CD4-positive, alpha-beta T cell (primary cell): ENCODE results near the gene RASA4B. TPM values are rescaled to one million over a fixed set of nuclear protein-coding genes. Genes with fewer than 3 reads are reported as not detected.
A peak's percentile ranks its signal among the peaks of the same experiment; 100 is the strongest.

Experiments
- ATAC-seq: fragments of 200-7000 bp; cut with Tn5 transposase; one replicate; pipeline ENCODE4 v1.10.0; 2022; ENCODE audit warnings: mild to moderate bottlenecking; ENCODE audit not compliant: poor library complexity
- CTCF ChIA-PET: fragments of 350-600 bp; sonication (Branson Sonifier 250); formaldehyde crosslinking; loops from one replicate; lab custom pipeline; 2021; ENCODE audit warnings: antibody characterized with exemption, inconsistent platforms; lab: Charles Lee
- POLR2A ChIA-PET: fragments of 350-600 bp; sonication (Branson Sonifier 250); formaldehyde crosslinking; loops from one replicate; lab custom pipeline; 2021; ENCODE audit warnings: antibody characterized with exemption, inconsistent platforms; lab: Charles Lee
- DNase-seq, 14 experiments: peaks; one replicate each; pipeline ENCODE4 v3.0.0-alpha.2; 2013 to 2020; ENCODE audit warnings: mixed read lengths in 2 of 14
- H3K27ac ChIP-seq, 2 donors: one replicate each; pipeline versions ENCODE4 v1.5.1 to v1.7.0; 2013; ENCODE audit warnings: low read length in 2 of 2, low read depth in 1 of 2, mild to moderate bottlenecking in 1 of 2
- H3K27me3 ChIP-seq, 2 experiments: 1 replicate in 1 of 2; 2 replicates in 1 of 2; pipeline versions ENCODE4 v1.6.1 to v1.7.0; 2013; ENCODE audit warnings: low read length in 2 of 2, control low read depth in 1 of 2, mild to moderate bottlenecking in 1 of 2, moderate library complexity in 1 of 2; ENCODE audit not compliant: insufficient read depth in 2 of 2, control insufficient read depth in 1 of 2
- H3K36me3 ChIP-seq: one replicate; pipeline ENCODE4 v1.6.1; 2013; ENCODE audit warnings: low read length, control low read depth; ENCODE audit not compliant: insufficient read depth
- H3K4me1 ChIP-seq: one replicate; pipeline ENCODE4 v1.6.1; 2013; ENCODE audit warnings: low read length, control low read depth; ENCODE audit not compliant: insufficient read depth
- H3K4me3 ChIP-seq: one replicate; pipeline ENCODE4 v1.5.1; 2013; ENCODE audit warnings: mild to moderate bottlenecking, low read length, moderate library complexity
- H3K9me3 ChIP-seq, 2 experiments: 1 replicate in 1 of 2; 2 replicates in 1 of 2; pipeline versions ENCODE4 v1.6.1 to v1.7.0; 2013; ENCODE audit warnings: low read length in 2 of 2, mild to moderate bottlenecking in 2 of 2, control low read depth in 1 of 2, moderate library complexity in 1 of 2; ENCODE audit not compliant: control insufficient read depth in 1 of 2, insufficient read depth in 1 of 2
- H3K27ac Mint-ChIP-seq: one replicate; pipeline ENCODE4 v1.8.0; 2020; ENCODE audit warnings: mixed read lengths
- H3K27me3 Mint-ChIP-seq: one replicate; pipeline ENCODE4 v1.8.0; 2021; ENCODE audit warnings: mixed read lengths
- H3K36me3 Mint-ChIP-seq: one replicate; pipeline ENCODE4 v1.8.0; 2021; ENCODE audit warnings: low read depth, mixed read lengths
- H3K4me1 Mint-ChIP-seq: one replicate; pipeline ENCODE4 v1.8.0; 2021; ENCODE audit warnings: low read depth, mixed read lengths
- H3K4me3 Mint-ChIP-seq: one replicate; pipeline ENCODE4 v1.8.0; 2020; ENCODE audit warnings: mild to moderate bottlenecking, mixed read lengths
- H3K9me3 Mint-ChIP-seq: one replicate; pipeline ENCODE4 v1.8.0; 2020; ENCODE audit warnings: mixed read lengths
- CTCF ChIP-seq: fragments of 200-600 bp; IDR thresholded peaks from one replicate; pipeline ENCODE4 v1.8.0; 2022; ENCODE audit warnings: antibody characterized with exemption, mild to moderate bottlenecking
- intact Hi-C, 2 experiments: fragments of 100-400 bp; cut with DNase I in 1 of 2; cut with micrococcal nuclease in 1 of 2; formaldehyde crosslinking; loops; one replicate each; pipeline versions ENCODE4 v1.15.1 to v1.9.0; 2023 to 2025; cut with DNase I, micrococcal nuclease
- microRNA-seq: library from miRNA; unstranded; fragments of <30 nt; microRNA quantifications from one replicate; pipeline ENCODE4 v1.2.0, GENCODE V29; 2021; ENCODE audit warnings: borderline microRNAs expressed, borderline replicate concordance
- total RNA-seq, 174 experiments: library from RNA in 2 of 174; stranded (reverse) in 2 of 174; gene quantifications; one replicate each; pipeline ENCODE4 v1.2.3 and lab custom pipeline; 2021 to 2026

The RASA4B gene
- total RNA-seq, 2 experiments from 2014 or later = 31.9 to 40.7 TPM

DNA sequence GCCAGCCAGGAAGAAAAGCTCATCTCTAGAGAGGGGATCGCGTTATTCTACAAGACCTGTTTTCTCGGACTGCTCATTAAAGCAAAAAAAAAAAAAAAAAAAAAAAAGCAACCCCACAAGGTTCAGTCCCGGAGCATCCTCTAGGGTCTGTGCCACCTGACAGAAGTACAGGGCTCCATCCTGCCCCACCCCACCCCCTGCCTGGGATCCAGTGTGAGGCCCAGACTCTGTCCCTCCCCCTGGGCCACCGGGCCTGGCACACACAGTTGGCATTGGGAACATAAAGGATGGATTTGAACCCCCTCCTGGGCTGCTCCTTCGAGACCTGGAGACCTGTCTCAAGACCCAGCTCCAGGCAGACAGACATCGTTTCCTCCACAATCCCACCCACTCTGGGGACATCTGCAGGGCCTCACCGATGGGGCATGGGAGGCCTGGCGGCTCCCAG, 83.5 kb downstream of the RASA4B start:
- ChIA-PET POLR2A (interaction anchor here (1.1 to 6.6 kb wide), 7 partner anchors 8 to 38 kb away, joined by 3 to 61 read pairs (median 4); partner anchors contain the start of gene PRKRIP1), CTCF (interaction anchor here (0.6 to 4.0 kb wide), 5 partner anchors 9 to 29 kb away, joined by 3 to 13 read pairs (median 11); no protein-coding TSS in a partner anchor)
- H3K9me3 Mint-ChIP-seq = no peaks in the 10 kb centered on the region
- H3K27me3 Mint-ChIP-seq = no peaks in the 10 kb centered on the region
- ATAC-seq (peak; percentile 10), DNase-seq (peak in 5 of 14 experiments; percentile 9 to 57 (median 44))
- intact Hi-C loops = loop anchor here in 1 of 2 experiments (5.0 kb wide), 2 partner anchors 33 to 37 kb away; partner anchors contain the start of gene PRKRIP1
- peak overlapping the region; percentile 97 for H3K27ac Mint-ChIP-seq
- H3K4me3 Mint-ChIP-seq = peak overlapping the region; percentile 92
- H3K4me3 ChIP-seq = peak overlapping the region; percentile 79
- no peaks in the 10 kb centered on the region for H3K9me3 ChIP-seq
- H3K27ac ChIP-seq = peak overlapping the region; percentile 69 to 83
- H3K36me3 ChIP-seq = peaks cover 6% of the 10 kb centered on the region
- no peak for TF ChIP-seq CTCF
- peaks cover 62% of the 10 kb centered on the region for H3K4me1 ChIP-seq
- H3K4me1 Mint-ChIP-seq = peaks cover 46% of the 10 kb centered on the region
- H3K27me3 ChIP-seq = no peaks in the 10 kb centered on the region
- peaks cover 19% of the 10 kb centered on the region for H3K36me3 Mint-ChIP-seq

- Histone ChIP-seq H3K27ac (peak within 1 kb of the TSS; percentile 92 to 95), H3K27me3 (no peaks in the 10 kb centered on the region), H3K4me3 (peak within 1 kb of the TSS; percentile 79), H3K36me3 (peaks cover 4% of the 10 kb centered on the region), H3K4me1 (peaks cover 68% of the 10 kb centered on the region), H3K9me3 (no peaks in the 10 kb centered on the region)
- no peaks in the 10 kb centered on the region for H3K27me3 Mint-ChIP-seq
- intact Hi-C loops = loop anchor here (1.0 to 5.0 kb wide), 5 partner anchors 17 to 37 kb away; partner anchors contain the start of genes PRKRIP1 (in 2 of the 2), ALKBH4 (in 1 of the 2) and LRWD1 (in 1 of the 2)
- CTCF ChIA-PET = interaction anchor here (0.9 to 4.0 kb wide), 3 partner anchors 8 to 29 kb away, joined by 3 to 13 read pairs (median 12); no protein-coding TSS in a partner anchor
- no peaks in the 10 kb centered on the region for H3K9me3 Mint-ChIP-seq
- H3K4me1 Mint-ChIP-seq = peaks cover 47% of the 10 kb centered on the region
- POLR2A ChIA-PET = interaction anchor here (1.3 to 6.6 kb wide), 6 partner anchors 7 to 38 kb away, joined by 3 to 61 read pairs (median 6); partner anchors contain the start of gene PRKRIP1
- H3K27ac Mint-ChIP-seq = peak within 1 kb of the TSS; percentile 100
- ATAC-seq (peak; percentile 56), DNase-seq (peak; percentile 71 to 93 (median 87))
- no peak for TF ChIP-seq CTCF
- H3K36me3 Mint-ChIP-seq = peaks cover 19% of the 10 kb centered on the region
- peak within 1 kb of the TSS; percentile 94 for H3K4me3 Mint-ChIP-seq
These were observed 84.1 kb downstream of the RASA4B start, which contains the start of gene ORAI2 for GRCh38 chr7:102433219-102434038. Gene ORAI2, plus strand, starts transcription at chr7:102433575. Its CDS starts 5,382 bp downstream, at chr7:102438957.

Small RNA genes lying within 50 kb of the gene (microRNA-seq; reads per million reads assigned to microRNA genes)
- gene MIR4467 = not detected
- 5.7 reads per million, percentile 29 among the genes with 10 or more reads in this experiment for gene MIR5090

Other genes with a start within 250 kb of the RASA4B start
- gene SH2B2, start 230.9 kb downstream of the RASA4B start, total RNA-seq = under 1 TPM; 0.77 to 0.95 TPM
- not detected for gene SPDYE6, start 161.3 kb downstream of the RASA4B start, total RNA-seq
- gene PRKRIP1, start 121.4 kb downstream of the RASA4B start, total RNA-seq = 10 to 100 TPM; 47.4 to 48.0 TPM
- 10 to 100 TPM; 12.3 to 16.5 TPM for gene ORAI2, start 84.2 kb downstream of the RASA4B start, total RNA-seq
- 1 to 10 TPM; 2.9 to 3.5 TPM for gene ALKBH4, start 52.9 kb downstream of the RASA4B start, total RNA-seq
- gene LRWD1, start 52.8 kb downstream of the RASA4B start, total RNA-seq = 10 to 100 TPM; 12.9 to 13.9 TPM
- gene POLR2J, start 38.9 kb downstream of the RASA4B start, total RNA-seq = 10 to 100 TPM; 35.8 to 39.7 TPM
- 100 to 1,000 TPM; 115 to 122 TPM for gene UPK3BL2, start 25.9 kb upstream of the RASA4B start, total RNA-seq
- under 1 TPM; 0.33 to 0.36 TPM for gene SPDYE2, start 33.4 kb upstream of the RASA4B start, total RNA-seq
- 10 to 100 TPM; 82.5 to 90.6 TPM for gene POLR2J3, start 54.8 kb upstream of the RASA4B start, total RNA-seq
- gene RASA4, start 99.0 kb upstream of the RASA4B start, total RNA-seq = 10 to 100 TPM; 37.8 to 42.1 TPM
- gene UPK3BL1, start 125.0 kb upstream of the RASA4B start, total RNA-seq = 10 to 100 TPM; 27.2 to 28.4 TPM
- not detected for gene SPDYE2B, start 132.5 kb upstream of the RASA4B start, total RNA-seq
- 10 to 100 TPM; 76.6 to 81.3 TPM for gene POLR2J2, start 153.9 kb upstream of the RASA4B start, total RNA-seq
- 1 to 10 TPM; 4.5 to 4.9 TPM for gene FAM185A, start 231.2 kb upstream of the RASA4B start, total RNA-seq